Right lobe of liver (tissue), 6 donors: Measurements from ENCODE around the gene ATF3. TPM values are rescaled to one million over a fixed set of nuclear protein-coding genes. Genes with fewer than 3 reads are reported as not detected.

Experiments
- ATAC-seq, 4 donors: fragments of 200-7000 bp; cut with Tn5 transposase; one replicate each; pipeline ENCODE4 v1.9.1; 2020; ENCODE audit warnings: mild to moderate bottlenecking in 4 of 4, moderate library complexity in 4 of 4
- DNase-seq, 3 donors: peaks; one replicate each; pipeline ENCODE4 v3.0.0-alpha.2; 2020
- H3K27ac ChIP-seq, 3 donors: fragments of 200-600 bp; one replicate each; pipeline ENCODE4 v1.8.0; 2022
- H3K27me3 ChIP-seq, 2 donors: fragments of 200-600 bp; one replicate each; pipeline ENCODE4 v1.8.0; 2022
- H3K36me3 ChIP-seq, 4 donors: fragments of 200-600 bp; sonication (generic) in 1 of 4; one replicate each; pipeline versions ENCODE4 v1.5.1 to v1.8.0; 2017 to 2022; ENCODE audit warnings: control low read depth in 1 of 4
- H3K4me1 ChIP-seq, 4 donors: fragments of 200-600 bp; sonication (generic) in 1 of 4; one replicate each; pipeline versions ENCODE4 v1.5.1 to v1.8.0; 2017 to 2022; ENCODE audit warnings: control low read depth in 1 of 4
- H3K4me3 ChIP-seq, 3 donors: fragments of 200-600 bp; one replicate each; pipeline ENCODE4 v1.8.0; 2022
- H3K9me3 ChIP-seq, 4 donors: fragments of 200-600 bp; sonication (generic) in 1 of 4; one replicate each; pipeline versions ENCODE4 v1.5.1 to v1.8.0; 2017 to 2022; ENCODE audit warnings: control low read depth in 1 of 4
- POLR2A ChIP-seq: fragments of 450-650 bp; IDR thresholded peaks from one replicate; pipeline ENCODE4 v1.6.1; 2017; ENCODE audit warnings: antibody characterized with exemption, mild to moderate bottlenecking
- WGBS: methylation state at CpG from one replicate; pipeline ENCODE4 v1.1.6; 2018; ENCODE audit warnings: low coverage, low lambda C conversion rate; ENCODE audit not compliant: insufficient coverage; ENCODE audit errors: missing lambda C conversion rate; 5-methylcytosine and 5-hydroxymethylcytosine counted together
- intact Hi-C, 2 donors: fragments of 100-400 bp; cut with DNase I; formaldehyde crosslinking; loops; one replicate each; pipeline versions ENCODE4 v1.11.2 to v1.14.1; 2022
- total RNA-seq, 6 experiments: library from RNA; depleted of rRNA in 2 of 6; stranded (reverse); fragments of >200 nt in 2 of 6; fragmentation: NEBNext Ultra II Directional in 3 of 6; extraction: Animal tissue kit (Norgen Biotek cat#: 25700) in 3 of 6; gene quantifications; one replicate each; pipeline versions ENCODE4 v1.1.0 to v1.2.4, GENCODE V29; 2016 to 2023
- TF ChIP-seq, protein P1 (sequence below), 4 donors: fragments of 200-600 bp in 3 of 4; fragments of 450-650 bp in 1 of 4; IDR thresholded peaks; one replicate each; pipeline versions ENCODE4 v1.5.1 to v1.8.0; 2016 to 2022; ENCODE audit warnings: antibody characterized with exemption in 4 of 4, mild to moderate bottlenecking in 2 of 4
- donor health status: DM: no; HTN: yes; CAD: no.
- donor health status: DM: no; HTN: no; CAD: no.
- donor health status: DM: no; HTN: no; CAD: no.
- donor health status: DM: no; HTN: yes; CAD: no.
- donor health status: DM: no; HTN: yes; CAD: no.

ATF3 gene
- total RNA-seq, 6 experiments from 2014 or later = 3.7 to 77.2 (median 15.1) TPM

DNA sequence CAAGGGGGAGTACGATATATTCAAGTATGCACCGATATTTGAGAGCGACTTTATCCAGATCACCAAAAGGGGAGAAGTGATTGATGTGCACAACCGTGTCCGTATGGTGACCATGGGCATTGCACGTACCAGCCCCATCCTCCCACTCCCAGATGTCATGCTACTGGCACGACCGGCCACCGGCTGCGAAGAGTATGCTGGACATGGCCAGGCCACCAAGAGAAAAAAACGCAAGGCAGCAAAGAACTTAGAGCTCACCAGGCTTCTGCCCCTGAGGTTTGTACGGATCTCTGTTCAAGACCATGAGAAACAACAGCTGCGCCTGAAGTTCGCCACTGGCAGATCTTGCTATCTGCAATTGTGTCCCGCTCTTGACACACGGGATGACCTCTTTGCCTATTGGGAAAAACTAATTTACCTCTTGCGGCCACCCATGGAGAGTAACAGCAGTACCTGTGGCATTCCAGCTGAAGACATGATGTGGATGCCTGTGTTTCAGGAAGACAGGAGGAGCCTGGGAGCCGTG, 16.5 kb downstream of the ATF3 start:
- 94% methylated on average over 6 of the region's 18 CpGs for WGBS
- Histone ChIP-seq H3K27me3 (no peaks in the 10 kb centered on the region), H3K27ac (no peak overlapping the region), H3K4me3 (no peak overlapping the region), H3K36me3 (peaks cover 0 to 6% (median 2%) of the 10 kb centered on the region in 4 donors), H3K4me1 (peaks cover 0 to 23% (median 11%) of the 10 kb centered on the region in 4 donors), H3K9me3 (no peaks in the 10 kb centered on the region)
- ATAC-seq (no peak), DNase-seq (no peak)
- no peak for TF ChIP-seq POLR2A
- TF ChIP-seq, protein P1, sequence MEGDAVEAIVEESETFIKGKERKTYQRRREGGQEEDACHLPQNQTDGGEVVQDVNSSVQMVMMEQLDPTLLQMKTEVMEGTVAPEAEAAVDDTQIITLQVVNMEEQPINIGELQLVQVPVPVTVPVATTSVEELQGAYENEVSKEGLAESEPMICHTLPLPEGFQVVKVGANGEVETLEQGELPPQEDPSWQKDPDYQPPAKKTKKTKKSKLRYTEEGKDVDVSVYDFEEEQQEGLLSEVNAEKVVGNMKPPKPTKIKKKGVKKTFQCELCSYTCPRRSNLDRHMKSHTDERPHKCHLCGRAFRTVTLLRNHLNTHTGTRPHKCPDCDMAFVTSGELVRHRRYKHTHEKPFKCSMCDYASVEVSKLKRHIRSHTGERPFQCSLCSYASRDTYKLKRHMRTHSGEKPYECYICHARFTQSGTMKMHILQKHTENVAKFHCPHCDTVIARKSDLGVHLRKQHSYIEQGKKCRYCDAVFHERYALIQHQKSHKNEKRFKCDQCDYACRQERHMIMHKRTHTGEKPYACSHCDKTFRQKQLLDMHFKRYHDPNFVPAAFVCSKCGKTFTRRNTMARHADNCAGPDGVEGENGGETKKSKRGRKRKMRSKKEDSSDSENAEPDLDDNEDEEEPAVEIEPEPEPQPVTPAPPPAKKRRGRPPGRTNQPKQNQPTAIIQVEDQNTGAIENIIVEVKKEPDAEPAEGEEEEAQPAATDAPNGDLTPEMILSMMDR (IDR thresholded peaks at IDR 0.05) = no peak
- intact Hi-C loops = loop anchor here in 1 of 2 donors (10.0 kb wide), 1 partner anchor 150 kb away; no protein-coding TSS in a partner anchor

DNA sequence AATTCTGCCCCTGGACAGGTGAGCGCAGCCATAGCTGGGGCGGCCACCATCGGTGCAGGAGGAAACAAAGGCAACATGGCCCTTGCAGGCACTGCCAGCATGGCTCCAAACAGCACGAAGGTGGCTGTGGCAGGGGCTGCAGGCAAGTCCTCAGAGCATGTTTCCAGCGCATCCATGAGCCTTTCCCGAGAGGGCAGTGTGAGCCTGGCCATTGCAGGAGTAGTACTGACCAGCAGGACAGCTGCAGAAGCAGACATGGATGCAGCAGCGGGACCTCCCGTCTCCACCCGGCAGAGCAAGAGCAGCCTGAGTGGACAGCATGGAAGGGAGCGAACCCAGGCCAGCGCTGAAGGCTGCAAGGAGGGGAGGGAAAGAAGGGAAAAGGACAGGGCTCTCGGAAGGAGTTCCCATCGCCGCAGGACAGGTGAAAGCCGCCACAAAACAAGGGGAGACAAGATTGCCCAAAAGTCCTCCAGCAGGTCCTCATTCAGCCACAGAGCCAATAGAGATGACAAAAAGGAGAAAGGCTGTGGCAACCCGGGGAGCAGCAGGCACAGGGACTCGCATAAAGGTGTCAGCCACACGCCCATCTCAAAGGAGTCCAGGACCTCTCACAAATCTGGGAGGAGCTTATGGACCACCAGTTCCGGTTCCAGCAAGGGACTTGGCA, 17.4 kb downstream of the ATF3 start:
- intact Hi-C loops = loop anchor here in 1 of 2 donors (10.0 kb wide), 1 partner anchor 151 kb away; no protein-coding TSS in a partner anchor
- Histone ChIP-seq H3K9me3 (no peaks in the 10 kb centered on the region), H3K36me3 (no peaks in the 10 kb centered on the region), H3K27ac (no peak overlapping the region), H3K4me3 (no peak overlapping the region), H3K27me3 (no peaks in the 10 kb centered on the region), H3K4me1 (peaks cover 0 to 23% (median 11%) of the 10 kb centered on the region in 4 donors)
- DNase-seq = no peak
- no peak for ATAC-seq
- TF ChIP-seq POLR2A = no peak
- TF ChIP-seq, protein P1 (IDR thresholded peaks at IDR 0.05) = no peak
- WGBS = 84% methylated on average over 7 of the region's 19 CpGs

DNA sequence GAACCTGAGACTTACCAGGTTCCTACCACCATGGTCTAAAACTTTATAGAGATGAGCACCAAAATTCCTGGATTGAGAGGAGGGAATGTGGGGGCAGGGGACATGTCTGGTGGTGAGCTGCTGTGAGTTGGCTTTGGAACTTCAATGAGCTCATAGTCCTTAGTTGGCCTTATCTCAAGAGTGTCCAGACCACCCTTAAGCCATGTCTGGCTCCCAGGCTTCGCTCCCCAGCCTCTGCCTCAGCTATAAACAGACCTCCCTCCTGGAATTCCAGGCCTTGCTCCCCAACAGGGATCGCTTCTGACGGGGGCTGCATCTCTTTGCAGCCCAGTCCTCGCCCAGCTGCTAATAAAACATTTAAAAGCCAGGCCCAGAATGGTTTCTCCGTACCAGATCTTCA, 19.5 kb downstream of the ATF3 start:
- DNase-seq (no peak), ATAC-seq (no peak)
- no peaks in the 10 kb centered on the region for H3K36me3 ChIP-seq
- 80% methylated on average over 2 of the region's 5 CpGs for WGBS
- H3K4me1 ChIP-seq = peaks cover 0 to 23% (median 11%) of the 10 kb centered on the region in 4 donors
- intact Hi-C loops = loop anchor here in 1 of 2 donors (10.0 kb wide), 1 partner anchor 153 kb away; no protein-coding TSS in a partner anchor
- no peak overlapping the region for H3K4me3 ChIP-seq
- H3K27ac ChIP-seq = peak overlapping the region in 1 of 3 donors; percentile 78
- TF ChIP-seq, protein P1 (IDR thresholded peaks at IDR 0.05) = no peak
- TF ChIP-seq POLR2A = no peak
- H3K9me3 ChIP-seq = no peaks in the 10 kb centered on the region
- no peaks in the 10 kb centered on the region for H3K27me3 ChIP-seq

DNA sequence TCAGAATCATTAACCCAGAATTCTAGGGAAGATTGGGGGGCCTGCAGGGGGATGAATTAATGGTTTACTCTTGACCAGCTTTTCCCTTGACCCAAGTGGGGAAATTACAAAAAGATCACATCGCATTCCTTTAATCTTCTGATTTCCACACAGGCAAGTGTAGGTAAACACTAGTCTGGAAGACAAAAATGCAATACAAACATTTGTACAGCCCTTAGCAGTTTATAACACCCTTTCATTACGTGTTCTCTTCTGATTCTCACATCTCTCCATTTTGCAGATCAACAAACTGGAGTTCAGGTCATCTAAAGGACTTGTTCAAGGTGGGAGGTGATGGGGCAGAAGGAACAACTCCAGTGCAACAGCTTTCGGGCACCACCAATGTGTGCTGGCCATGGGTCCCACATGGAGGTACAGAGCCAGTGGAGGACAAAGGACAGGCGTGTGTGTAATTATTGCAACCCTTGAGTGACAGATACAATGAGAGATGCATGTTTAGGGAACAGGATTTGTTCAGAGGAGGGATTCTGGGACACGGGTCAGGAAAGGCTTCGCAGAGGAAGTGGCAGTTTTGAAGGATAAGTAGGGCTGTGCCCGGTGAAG, 20.4 kb downstream of the ATF3 start:
- Histone ChIP-seq H3K4me1 (peaks cover 0 to 23% (median 11%) of the 10 kb centered on the region in 4 donors), H3K9me3 (no peaks in the 10 kb centered on the region), H3K27ac (peak overlapping the region in 1 of 3 donors; percentile 78), H3K4me3 (no peak overlapping the region), H3K27me3 (no peaks in the 10 kb centered on the region), H3K36me3 (no peaks in the 10 kb centered on the region)
- intact Hi-C loops = loop anchor here in 1 of 2 donors (10.0 kb wide), 1 partner anchor 154 kb away; no protein-coding TSS in a partner anchor
- ATAC-seq = peak; percentile 56 to 74 (median 70)
- WGBS = 39% methylated on average over 7 of the region's 7 CpGs
- no peak for DNase-seq
- TF ChIP-seq, protein P1 (IDR thresholded peaks at IDR 0.05) = no peak
- TF ChIP-seq POLR2A = no peak
